Kidney epithelial cell (primary cell): ENCODE measurements around the gene SRGAP1. TPM values are rescaled to one million over a fixed set of nuclear protein-coding genes. Genes with fewer than 3 reads are reported as not detected.
"Not testable (repeated sequence)": the region's sequence is repeated elsewhere in the genome, so short reads cannot be mapped to it uniquely, and the experiment has no call there.

Experiments used
- DNase-seq: peaks from one replicate; pipeline ENCODE4 v3.0.0-alpha.2; 2010; ENCODE audit warnings: low read depth
- H3K27me3 ChIP-seq: 2 replicates; pipeline ENCODE4 v1.6.0; 2011; ENCODE audit warnings: low read length; ENCODE audit not compliant: control insufficient read depth, insufficient read depth
- H3K36me3 ChIP-seq: 2 replicates; pipeline ENCODE4 v1.5.1; 2011; ENCODE audit warnings: low read length; ENCODE audit not compliant: control insufficient read depth, insufficient read depth
- H3K4me3 ChIP-seq: 2 replicates; pipeline ENCODE4 v1.5.1; 2011; ENCODE audit warnings: low read depth, mild to moderate bottlenecking, control low read depth, low read length
- total RNA-seq: library from RNA; depleted of rRNA; stranded (reverse); fragments of >200 nt; gene quantifications from 2 replicates; pipeline ENCODE4 v1.2.3, GENCODE V29; 2015
- TF ChIP-seq, protein P1 (sequence below): IDR thresholded peaks from 2 replicates; pipeline ENCODE4 v1.5.1; 2011; ENCODE audit warnings: mild to moderate bottlenecking, moderate library complexity, low read length, control low read depth, inconsistent platforms; ENCODE audit not compliant: insufficient read depth, poor library complexity, severe bottlenecking

SRGAP1 gene
- total RNA-seq, 1 donor from 2014 or later: 28.9 TPM

- no peaks in the 10 kb centered on the region for H3K27me3 ChIP-seq
- peaks cover 2% of the 10 kb centered on the region for H3K36me3 ChIP-seq
- H3K4me3 ChIP-seq: no peak overlapping the region
- DNase-seq: no peak
- TF ChIP-seq, protein P1, sequence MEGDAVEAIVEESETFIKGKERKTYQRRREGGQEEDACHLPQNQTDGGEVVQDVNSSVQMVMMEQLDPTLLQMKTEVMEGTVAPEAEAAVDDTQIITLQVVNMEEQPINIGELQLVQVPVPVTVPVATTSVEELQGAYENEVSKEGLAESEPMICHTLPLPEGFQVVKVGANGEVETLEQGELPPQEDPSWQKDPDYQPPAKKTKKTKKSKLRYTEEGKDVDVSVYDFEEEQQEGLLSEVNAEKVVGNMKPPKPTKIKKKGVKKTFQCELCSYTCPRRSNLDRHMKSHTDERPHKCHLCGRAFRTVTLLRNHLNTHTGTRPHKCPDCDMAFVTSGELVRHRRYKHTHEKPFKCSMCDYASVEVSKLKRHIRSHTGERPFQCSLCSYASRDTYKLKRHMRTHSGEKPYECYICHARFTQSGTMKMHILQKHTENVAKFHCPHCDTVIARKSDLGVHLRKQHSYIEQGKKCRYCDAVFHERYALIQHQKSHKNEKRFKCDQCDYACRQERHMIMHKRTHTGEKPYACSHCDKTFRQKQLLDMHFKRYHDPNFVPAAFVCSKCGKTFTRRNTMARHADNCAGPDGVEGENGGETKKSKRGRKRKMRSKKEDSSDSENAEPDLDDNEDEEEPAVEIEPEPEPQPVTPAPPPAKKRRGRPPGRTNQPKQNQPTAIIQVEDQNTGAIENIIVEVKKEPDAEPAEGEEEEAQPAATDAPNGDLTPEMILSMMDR: no peak
Measured at GRCh38 chr12:63876980-63877379, 32.5 kb downstream of the SRGAP1 start.

- no peak overlapping the region for H3K4me3 ChIP-seq
- TF ChIP-seq, protein P1: no peak
- H3K27me3 ChIP-seq: no peaks in the 10 kb centered on the region
Measured at GRCh38 chr12:63877693-63878092, 33.2 kb downstream of the SRGAP1 start.

DNA sequence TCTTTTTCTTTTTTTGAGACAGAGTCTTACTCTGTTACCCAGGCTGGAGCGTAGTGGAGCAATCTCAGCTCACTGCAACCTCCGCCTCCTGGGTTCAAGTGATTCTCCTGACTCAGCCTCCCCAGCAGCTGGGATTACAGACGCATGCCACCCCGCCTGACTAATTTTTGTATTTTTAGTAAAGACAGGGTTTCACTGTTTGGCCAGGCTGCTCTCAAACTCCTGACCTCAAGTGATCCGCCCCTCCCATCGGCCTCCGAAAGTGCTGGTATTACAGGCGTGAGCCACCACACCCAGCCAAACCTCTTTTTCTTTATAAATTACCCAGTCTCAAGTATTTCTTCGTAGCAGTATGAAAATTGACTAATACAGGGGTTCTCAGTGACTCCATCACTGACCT lies 35.7 kb downstream of the SRGAP1 start:
- H3K4me3 ChIP-seq, DNase-seq, H3K27me3 ChIP-seq, H3K36me3 ChIP-seq: not testable (repeated sequence)

More at GRCh38 chr12:63877693-63878092, 33.2 kb downstream of the SRGAP1 start:
- no peak for DNase-seq
- peaks cover 2% of the 10 kb centered on the region for H3K36me3 ChIP-seq

DNA sequence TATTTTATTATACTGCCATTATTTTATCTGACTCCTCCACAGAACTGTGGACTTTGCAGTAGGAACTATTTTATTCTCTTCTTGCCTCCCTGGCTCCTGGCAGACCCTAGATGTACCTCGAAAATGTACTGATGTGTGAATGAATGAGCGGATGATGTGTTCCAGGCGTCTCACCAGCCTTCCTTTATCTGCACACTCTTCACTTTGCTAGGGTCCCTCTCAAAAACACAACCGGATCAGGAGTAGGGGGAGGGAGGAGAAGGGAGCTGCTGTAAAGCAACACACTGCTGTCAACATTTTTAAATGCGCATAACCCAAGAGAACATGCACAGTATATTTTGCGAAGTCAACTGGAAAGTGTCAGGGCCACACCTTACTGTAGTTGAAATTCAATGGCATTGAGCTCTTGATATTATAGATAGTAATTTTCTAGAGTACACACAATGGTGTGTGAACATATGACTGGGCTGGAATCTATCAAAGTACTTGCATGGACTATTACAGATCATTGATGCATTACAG lies 36.3 kb downstream of the SRGAP1 start:
- Histone ChIP-seq H3K4me3 (no peak overlapping the region), H3K27me3 (no peaks in the 10 kb centered on the region), H3K36me3 (peaks cover 2% of the 10 kb centered on the region)
- TF ChIP-seq, protein P1: no peak
- DNase-seq: no peak

- Histone ChIP-seq H3K27me3 (no peaks in the 10 kb centered on the region), H3K4me3 (no peak overlapping the region), H3K36me3 (no peaks in the 10 kb centered on the region)
- TF ChIP-seq, protein P1: no peak
- no peak for DNase-seq
Measured at GRCh38 chr12:63882844-63883243, 38.3 kb downstream of the SRGAP1 start.

- no peaks in the 10 kb centered on the region for H3K27me3 ChIP-seq
- peaks cover 1% of the 10 kb centered on the region for H3K36me3 ChIP-seq
- no peak for DNase-seq
- no peak overlapping the region for H3K4me3 ChIP-seq
- TF ChIP-seq, protein P1: no peak
Measured at GRCh38 chr12:63885401-63885800, 40.9 kb downstream of the SRGAP1 start.
